GM12878 (cell line): Measurements from ENCODE around the gene CHN2.

Experiments used
- BRCA1 ChIP-seq: IDR thresholded peaks from 2 replicates; pipeline ENCODE4 v1.6.1; 2011; ENCODE audit warnings: low read depth, low read length, improper control_type of control experiment
- CTCF ChIP-seq, 3 experiments: IDR thresholded peaks in 2 of 3; conservative IDR thresholded peaks in 1 of 3; 2 replicates each; pipeline ENCODE4 v1.5.1; 2011; ENCODE audit warnings: low read depth in 3 of 3, low read length in 3 of 3, mild to moderate bottlenecking in 3 of 3, control low read depth in 2 of 3, moderate library complexity in 2 of 3, inconsistent platforms in 1 of 3, mixed read lengths in 1 of 3; ENCODE audit not compliant: control insufficient read depth in 2 of 3, insufficient read depth in 1 of 3; ENCODE audit errors: extremely low read depth in 1 of 3
- EGR1 ChIP-seq, 2 experiments: IDR thresholded peaks; 1 replicate in 1 of 2; 2 replicates in 1 of 2; pipeline ENCODE4 v1.6.1; 2011 to 2012; ENCODE audit warnings: low read depth in 2 of 2, low read length in 2 of 2, borderline replicate concordance in 1 of 2, mild to moderate bottlenecking in 1 of 2, moderate library complexity in 1 of 2
- EZH2 ChIP-seq: IDR thresholded peaks from 2 replicates; pipeline ENCODE4 v1.6.1; 2012; ENCODE audit warnings: low read depth, mild to moderate bottlenecking, control low read depth, inconsistent platforms, low read length, borderline replicate concordance; ENCODE audit not compliant: control insufficient read depth
- MAX ChIP-seq: IDR thresholded peaks from 2 replicates; pipeline ENCODE4 v1.6.1; 2012; ENCODE audit warnings: low read depth, low read length, improper control_type of control experiment
- RELA ChIP-seq: fragments of 450-650 bp; IDR thresholded peaks from 2 replicates; pipeline ENCODE4 v1.8.0; 2014; ENCODE audit warnings: borderline replicate concordance; ENCODE audit not compliant: partially characterized antibody

- TF ChIP-seq BRCA1 = no peak
- no peak for TF ChIP-seq CTCF (IDR thresholded peaks at IDR 0.05 in 2 of 3, conservative IDR thresholded peaks at IDR 0.05 in 1 of 3; ENCODE audit: control insufficient read depth in 2 of 3, extremely low read depth in 1 of 3, insufficient read depth in 1 of 3, low read depth in 3 of 3, low read length in 3 of 3)
- TF ChIP-seq MAX = no peak
- no peak for TF ChIP-seq EZH2
- no peak for TF ChIP-seq RELA
- TF ChIP-seq EGR1 (IDR thresholded peaks at IDR 0.05; ENCODE audit: borderline replicate concordance in 1 of 2, low read depth in 2 of 2, low read length in 2 of 2) = no peak
These were observed 9.0 kb upstream of the CHN2 start for GRCh38 chr7:29185613-29186012.
